Cardiac fibroblast (primary cell): ENCODE measurements around the gene CPOX.
A peak's percentile ranks its signal among the peaks of the same experiment; 100 is the strongest.
"Not testable (repeated sequence)": the region's sequence is repeated elsewhere in the genome, so short reads cannot be mapped to it uniquely, and the experiment has no call there.

Source experiments
- DNase-seq, 2 donors: peaks; one replicate each; pipeline versions ENCODE4 v3.0.0 to v3.0.0-alpha.2; 2010; ENCODE audit warnings: low read depth in 2 of 2
- H3K4me3 ChIP-seq, 2 donors: replicated peaks in 1 of 2; 1 replicate in 1 of 2; 2 replicates in 1 of 2; pipeline ENCODE4 v1.5.1; 2011; ENCODE audit warnings: low read depth in 2 of 2, low read length in 2 of 2, mild to moderate bottlenecking in 2 of 2, moderate library complexity in 1 of 2
- CTCF ChIP-seq: IDR thresholded peaks from one replicate; pipeline ENCODE4 v1.5.1; 2011; ENCODE audit warnings: low read depth, mild to moderate bottlenecking, low read length, inconsistent platforms

CPOX gene

GRCh38 chr3:98563661-98564281, 29.6 kb downstream of the CPOX start:
- peak; percentile 41 to 83 for DNase-seq

DNA sequence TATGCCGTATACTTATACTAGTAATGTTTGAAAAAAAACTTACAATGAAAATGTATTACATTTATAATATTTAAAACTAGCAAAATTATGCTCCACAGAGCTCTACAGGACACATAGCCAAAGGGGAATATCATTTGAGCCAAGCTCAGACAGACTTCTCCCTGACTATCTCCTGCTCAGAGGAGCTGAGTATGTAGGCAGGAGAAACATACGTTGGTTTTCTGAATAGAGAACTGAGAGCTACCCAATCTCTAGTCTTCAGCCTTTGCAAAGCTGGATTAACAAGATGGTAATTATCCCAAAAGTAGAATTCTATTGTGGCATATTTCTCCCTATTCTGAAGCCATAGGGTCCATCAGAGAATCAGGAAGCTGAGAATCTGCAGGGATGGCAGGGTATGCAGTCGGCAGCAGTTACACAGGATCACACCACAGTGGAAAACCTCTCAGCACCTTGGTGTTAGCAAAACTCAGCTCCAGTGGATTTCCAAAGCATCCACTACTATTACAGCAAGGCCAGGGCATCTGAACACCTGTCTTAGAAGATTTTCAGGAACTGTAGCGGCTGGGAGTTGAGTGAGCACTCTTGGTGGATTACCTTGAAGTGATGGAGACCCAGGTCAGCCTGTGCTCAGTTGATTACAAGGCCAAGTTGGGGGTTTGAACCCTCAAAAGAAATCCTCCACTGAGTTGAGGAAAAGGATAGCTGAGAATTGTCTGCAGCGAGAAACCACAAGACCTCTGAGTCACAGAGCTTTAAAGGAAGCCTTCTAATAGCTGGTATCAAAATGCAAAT, 31.5 kb downstream of the CPOX start:
- H3K4me3 ChIP-seq, result no peak overlapping the region

More at GRCh38 chr3:98563661-98564281, 29.6 kb downstream of the CPOX start:
- no peak overlapping the region for H3K4me3 ChIP-seq
- no peak for TF ChIP-seq CTCF

GRCh38 chr3:98560911-98561310, 32.5 kb downstream of the CPOX start:
- no peak for DNase-seq
- no peak for TF ChIP-seq CTCF
- H3K4me3 ChIP-seq, result no peak overlapping the region

More for the DNA sequence above, 31.5 kb downstream of the CPOX start:
- no peak for TF ChIP-seq CTCF
- peak in 1 of 2 donors; percentile 39 for DNase-seq

DNA sequence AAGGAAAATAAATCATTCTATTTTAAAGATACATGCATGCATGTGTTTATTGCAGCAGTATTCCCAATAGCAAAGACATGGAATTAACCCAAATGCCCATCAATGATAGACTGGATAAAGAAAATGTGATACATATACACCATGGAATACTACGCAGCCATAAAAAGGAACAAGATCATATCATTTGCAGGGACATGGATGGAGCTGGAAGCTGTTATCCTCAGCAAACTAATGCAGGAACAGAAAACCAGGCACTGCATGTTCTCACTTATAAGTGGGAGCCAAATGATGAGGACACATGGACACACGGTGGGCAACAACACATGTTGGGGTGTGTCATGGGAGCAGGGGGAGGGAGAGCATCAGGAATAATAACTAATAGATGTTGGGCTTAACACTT, 33.6 kb downstream of the CPOX start:
- DNase-seq, result not testable (repeated sequence)

DNA sequence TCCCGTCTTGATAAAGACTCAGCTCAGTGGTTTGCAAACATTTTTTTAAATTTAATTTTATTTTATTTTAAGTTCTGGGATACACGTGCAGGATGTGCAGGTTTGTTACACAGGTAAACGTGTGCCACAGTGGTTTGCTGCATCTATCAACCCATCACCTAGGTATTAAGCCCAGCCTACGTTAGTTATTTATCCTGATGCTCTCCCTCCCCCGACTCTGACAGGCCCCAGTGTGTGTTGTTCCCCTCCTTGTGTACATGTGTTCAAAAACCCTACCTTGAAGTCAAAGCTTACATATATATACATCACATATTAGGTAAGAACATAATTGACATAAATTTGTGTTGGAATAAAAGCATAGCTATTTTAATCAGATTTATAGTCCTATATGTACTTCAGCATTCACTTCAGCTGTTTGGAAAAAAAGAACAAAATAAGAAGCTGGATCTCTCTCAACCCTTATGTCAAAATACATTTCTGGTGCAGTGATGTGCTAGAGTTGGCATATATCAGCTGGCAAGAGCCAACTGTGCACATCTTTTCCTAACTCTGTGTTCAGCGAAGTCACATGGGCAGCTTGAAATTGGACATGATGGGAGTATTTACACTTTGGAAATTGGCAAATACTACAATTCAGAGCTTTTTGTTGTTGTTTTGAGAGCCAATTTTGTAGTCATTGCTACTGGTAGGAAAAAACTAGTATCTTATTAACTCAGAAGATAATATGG, 35.1 kb downstream of the CPOX start:
- no peak for DNase-seq
- TF ChIP-seq CTCF, result no peak
- H3K4me3 ChIP-seq, result no peak overlapping the region

More for the DNA sequence above, 33.6 kb downstream of the CPOX start:
- not testable (repeated sequence) for H3K4me3 ChIP-seq

DNA sequence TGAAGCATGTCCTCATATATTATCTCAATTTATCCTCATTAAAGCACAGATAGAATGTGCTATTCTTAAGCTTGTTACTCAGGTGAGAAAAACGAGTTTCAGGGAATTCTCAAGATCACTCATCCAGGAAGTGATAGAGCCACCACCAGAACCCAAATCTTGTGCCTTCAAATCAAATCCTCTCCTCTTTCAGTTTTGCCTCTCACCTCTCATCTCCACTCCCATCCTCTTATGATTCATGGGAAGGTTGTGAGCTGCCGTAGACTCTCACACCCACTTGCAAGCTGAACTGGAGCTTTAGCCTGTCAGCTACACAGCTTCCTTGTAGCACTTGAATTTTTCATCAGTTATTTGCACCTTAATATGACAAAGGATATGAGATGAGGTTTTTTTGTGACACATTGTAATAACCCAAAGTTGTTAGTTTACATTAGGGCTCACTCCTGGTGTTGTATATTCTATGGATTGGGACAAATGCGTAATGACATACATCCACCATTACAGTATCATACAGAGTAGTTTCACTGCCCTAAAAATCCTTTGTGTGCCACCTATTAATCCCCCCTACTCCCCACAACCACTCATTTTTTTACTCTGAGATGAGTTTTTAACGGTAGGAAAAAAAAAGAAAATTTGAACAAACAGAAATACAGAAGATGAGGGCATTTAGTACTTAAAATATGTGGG, 35.9 kb downstream of the CPOX start:
- no peak for TF ChIP-seq CTCF
- DNase-seq, result no peak

More for the DNA sequence above, 35.9 kb downstream of the CPOX start:
- no peak overlapping the region for H3K4me3 ChIP-seq
